ENCODE results near the gene SBK3.

Gene SBK3

GRCh38 chr19:55544776-55545439 is 435 bp downstream of the SBK3 start:
- Histone ChIP-seq H3K9me3 (ENCODE audit: control insufficient read depth, insufficient read depth, low read depth, low read length) (no peaks in the 10 kb centered on the region), H3K4me1 (ENCODE audit: control insufficient read depth, insufficient read depth, low read length) (peaks cover 6% of the 10 kb centered on the region)

GRCh38 chr19:55544014-55544413 is 1.3 kb downstream of the SBK3 start:
- no peaks in the 10 kb centered on the region; the same call in 1 of the 2 replicates for H3K4me1 ChIP-seq (ENCODE audit: control insufficient read depth, insufficient read depth, low read length)
- TF ChIP-seq ZFHX2 (tag by site-specific recombination; conservative IDR thresholded peaks at IDR 0.05) = no peak
- no peak for TF ChIP-seq ZEB2 (tag by site-specific recombination; IDR thresholded peaks at IDR 0.05)
- TF ChIP-seq ZNF514 (tag by site-specific recombination; IDR thresholded peaks at IDR 0.05) = no peak
- TF ChIP-seq ZNF266 (tag by site-specific recombination; IDR thresholded peaks at IDR 0.05; ENCODE audit: low read depth) = no peak
- no peak for TF ChIP-seq ZBTB26 (tag by site-specific recombination; optimal IDR thresholded peaks at IDR 0.05)
- TF ChIP-seq ZNF664 (tag by site-specific recombination; IDR thresholded peaks at IDR 0.05) = no peak
- TF ChIP-seq ZNF138 (tag by site-specific recombination; IDR thresholded peaks at IDR 0.05; ENCODE audit: borderline replicate concordance) = no peak
- no peak for TF ChIP-seq TSHZ1 (tag by site-specific recombination; IDR thresholded peaks at IDR 0.05; ENCODE audit: borderline replicate concordance)
- no peak for TF ChIP-seq ZNF48 (tag by site-specific recombination; IDR thresholded peaks at IDR 0.05)
- TF ChIP-seq ZNF660 (tag by site-specific recombination; IDR thresholded peaks at IDR 0.05) = no peak
- TF ChIP-seq ZBTB7A (tag by site-specific recombination; IDR thresholded peaks at IDR 0.05; ENCODE audit: low read depth) = no peak
- TF ChIP-seq OSR2 (tag by site-specific recombination; IDR thresholded peaks at IDR 0.05) = no peak
- no peak for TF ChIP-seq ZNF580 (tag by site-specific recombination; IDR thresholded peaks at IDR 0.05)
- H3K36me3 ChIP-seq (ENCODE audit: control insufficient read depth in 2 of 2, insufficient read depth in 1 of 2, low read length in 2 of 2) = no peaks in the 10 kb centered on the region
- POLR2A ChIA-PET = interaction anchor here (0.6 kb wide), 1 partner anchor 9 kb away, joined by 4 read pairs; no protein-coding TSS in a partner anchor
- no peaks in the 10 kb centered on the region for H3K9me3 ChIP-seq (ENCODE audit: control insufficient read depth, insufficient read depth, low read depth, low read length)
- H3K4me3 ChIP-seq (ENCODE audit: low read depth, low read length) = no peak overlapping the region
- no peak overlapping the region for H3K27ac ChIP-seq (ENCODE audit: extremely low read depth, low read depth, low read length)
- CTCF ChIA-PET = no interaction called here

More at GRCh38 chr19:55544776-55545439, 435 bp downstream of the SBK3 start:
- no peak overlapping the region for H3K4me3 ChIP-seq (ENCODE audit: low read depth, low read length)
- H3K36me3 ChIP-seq (ENCODE audit: control insufficient read depth in 2 of 2, insufficient read depth in 1 of 2, low read length in 2 of 2) = no peaks in the 10 kb centered on the region
- no peak overlapping the region for H3K27ac ChIP-seq (ENCODE audit: extremely low read depth, low read depth, low read length)
- CTCF ChIA-PET = interaction anchor here (0.6 kb wide), 1 partner anchor 1231 kb away, joined by 6 read pairs; no protein-coding TSS in a partner anchor
- TF ChIP-seq ZNF639 (tag by site-specific recombination; IDR thresholded peaks at IDR 0.05) (no peak), REPIN1 (tag by site-specific recombination; IDR thresholded peaks at IDR 0.05; ENCODE audit: low read depth) (no peak), ZFP3 (tag by site-specific recombination; IDR thresholded peaks at IDR 0.05; ENCODE audit: low read depth) (no peak), ZNF19 (tag by site-specific recombination; IDR thresholded peaks at IDR 0.05; ENCODE audit: low read depth) (no peak), ZSCAN16 (tag by site-specific recombination; IDR thresholded peaks at IDR 0.05) (no peak), PRDM1 (tag by site-specific recombination; IDR thresholded peaks at IDR 0.05) (0 out of 2 replicates have a peak, but pooled peaks have one; percentile 19)
- POLR2A ChIA-PET = no interaction called here
